ENCODE results near the gene C4B.
"Not testable (repeated sequence)": the region's sequence is repeated elsewhere in the genome, so short reads cannot be mapped to it uniquely, and the experiment has no call there.

DNA sequence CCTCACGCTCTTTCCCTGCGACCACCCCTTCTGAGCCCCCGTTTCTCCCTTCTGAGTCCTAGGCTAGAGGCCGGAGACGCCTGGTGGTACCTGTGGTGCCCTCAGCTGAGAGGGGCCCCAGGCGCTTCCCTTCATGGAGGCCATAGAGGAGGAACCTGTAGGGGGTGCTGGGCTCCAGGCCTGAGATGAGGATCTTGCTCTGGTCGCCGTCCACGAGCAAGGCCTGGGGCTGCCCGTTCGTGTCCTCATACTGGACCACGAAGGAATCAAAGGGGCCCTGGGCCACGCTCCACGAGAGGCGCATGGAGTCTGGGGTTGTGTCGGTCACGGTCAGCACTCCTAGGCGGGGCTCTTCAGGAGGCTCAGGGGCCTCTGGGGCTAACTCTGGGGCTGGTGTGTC, 30.3 kb downstream of the C4B start:
- TF ChIP-seq, protein P1, sequence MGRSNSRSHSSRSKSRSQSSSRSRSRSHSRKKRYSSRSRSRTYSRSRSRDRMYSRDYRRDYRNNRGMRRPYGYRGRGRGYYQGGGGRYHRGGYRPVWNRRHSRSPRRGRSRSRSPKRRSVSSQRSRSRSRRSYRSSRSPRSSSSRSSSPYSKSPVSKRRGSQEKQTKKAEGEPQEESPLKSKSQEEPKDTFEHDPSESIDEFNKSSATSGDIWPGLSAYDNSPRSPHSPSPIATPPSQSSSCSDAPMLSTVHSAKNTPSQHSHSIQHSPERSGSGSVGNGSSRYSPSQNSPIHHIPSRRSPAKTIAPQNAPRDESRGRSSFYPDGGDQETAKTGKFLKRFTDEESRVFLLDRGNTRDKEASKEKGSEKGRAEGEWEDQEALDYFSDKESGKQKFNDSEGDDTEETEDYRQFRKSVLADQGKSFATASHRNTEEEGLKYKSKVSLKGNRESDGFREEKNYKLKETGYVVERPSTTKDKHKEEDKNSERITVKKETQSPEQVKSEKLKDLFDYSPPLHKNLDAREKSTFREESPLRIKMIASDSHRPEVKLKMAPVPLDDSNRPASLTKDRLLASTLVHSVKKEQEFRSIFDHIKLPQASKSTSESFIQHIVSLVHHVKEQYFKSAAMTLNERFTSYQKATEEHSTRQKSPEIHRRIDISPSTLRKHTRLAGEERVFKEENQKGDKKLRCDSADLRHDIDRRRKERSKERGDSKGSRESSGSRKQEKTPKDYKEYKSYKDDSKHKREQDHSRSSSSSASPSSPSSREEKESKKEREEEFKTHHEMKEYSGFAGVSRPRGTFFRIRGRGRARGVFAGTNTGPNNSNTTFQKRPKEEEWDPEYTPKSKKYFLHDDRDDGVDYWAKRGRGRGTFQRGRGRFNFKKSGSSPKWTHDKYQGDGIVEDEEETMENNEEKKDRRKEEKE (IDR thresholded peaks at IDR 0.05; ENCODE audit: borderline replicate concordance in 1 of 2, control insufficient read depth in 1 of 2, low read depth in 2 of 2, low read length in 1 of 2): not testable (repeated sequence)
- not testable (repeated sequence) for TF ChIP-seq CEBPB (tag; IDR thresholded peaks at IDR 0.05); POLR2A (conservative IDR thresholded peaks at IDR 0.05); BACH1 (tag; IDR thresholded peaks at IDR 0.05); TAF9B (IDR thresholded peaks at IDR 0.05; ENCODE audit: partially characterized antibody); BHLHE40 (IDR thresholded peaks at IDR 0.05; ENCODE audit: low read length); CHD1 (IDR thresholded peaks at IDR 0.05; ENCODE audit: low read length); ETS1 (conservative IDR thresholded peaks at IDR 0.05; ENCODE audit: control insufficient read depth, low read depth, low read length)
- TF ChIP-seq, protein P2, sequence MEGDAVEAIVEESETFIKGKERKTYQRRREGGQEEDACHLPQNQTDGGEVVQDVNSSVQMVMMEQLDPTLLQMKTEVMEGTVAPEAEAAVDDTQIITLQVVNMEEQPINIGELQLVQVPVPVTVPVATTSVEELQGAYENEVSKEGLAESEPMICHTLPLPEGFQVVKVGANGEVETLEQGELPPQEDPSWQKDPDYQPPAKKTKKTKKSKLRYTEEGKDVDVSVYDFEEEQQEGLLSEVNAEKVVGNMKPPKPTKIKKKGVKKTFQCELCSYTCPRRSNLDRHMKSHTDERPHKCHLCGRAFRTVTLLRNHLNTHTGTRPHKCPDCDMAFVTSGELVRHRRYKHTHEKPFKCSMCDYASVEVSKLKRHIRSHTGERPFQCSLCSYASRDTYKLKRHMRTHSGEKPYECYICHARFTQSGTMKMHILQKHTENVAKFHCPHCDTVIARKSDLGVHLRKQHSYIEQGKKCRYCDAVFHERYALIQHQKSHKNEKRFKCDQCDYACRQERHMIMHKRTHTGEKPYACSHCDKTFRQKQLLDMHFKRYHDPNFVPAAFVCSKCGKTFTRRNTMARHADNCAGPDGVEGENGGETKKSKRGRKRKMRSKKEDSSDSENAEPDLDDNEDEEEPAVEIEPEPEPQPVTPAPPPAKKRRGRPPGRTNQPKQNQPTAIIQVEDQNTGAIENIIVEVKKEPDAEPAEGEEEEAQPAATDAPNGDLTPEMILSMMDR (IDR thresholded peaks at IDR 0.05 in 2 of 3, conservative IDR thresholded peaks at IDR 0.05 in 1 of 3; ENCODE audit: insufficient read depth in 2 of 3, low read depth in 1 of 3, low read length in 3 of 3): peak in 2 of 3 experiments; percentile 7 to 13; a peak in 1 of 6 replicates

Measured in K562 (cell line).